ENCODE results near the gene GRB2. TPM values are rescaled to one million over a fixed set of nuclear protein-coding genes. Genes with fewer than 3 reads are reported as not detected.
A peak's percentile ranks its signal among the peaks of the same experiment; 100 is the strongest.

GRB2 gene
- total and polyA plus RNA-seq, 10 of the 15 experiments (the other 5 are each of a cell fraction or from before 2014, with no cell fraction given), result 113 to 268 (median 158) TPM

DNA sequence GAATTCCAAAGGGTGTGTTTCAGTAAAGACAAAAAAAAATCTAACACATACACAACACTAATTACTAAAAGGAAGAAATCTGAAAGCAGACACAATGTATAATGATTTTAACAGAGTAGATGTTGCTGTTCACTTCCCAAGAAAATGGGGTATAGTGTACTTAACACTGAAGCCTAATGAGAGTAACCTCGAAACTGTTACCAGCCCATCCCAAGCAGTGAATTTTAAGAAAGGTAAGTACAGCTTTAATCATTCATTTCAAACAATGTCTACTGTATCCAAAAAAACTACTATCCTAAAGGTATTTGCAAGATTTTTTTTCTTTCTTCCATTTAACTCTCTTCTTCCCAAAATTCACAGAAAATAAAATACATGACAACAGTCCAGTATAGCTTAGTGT lies 8.3 kb downstream of the GRB2 start (continued):
- no peak for TF ChIP-seq SP1 (IDR thresholded peaks at IDR 0.05; ENCODE audit: low read depth, low read length)
- no peak for TF ChIP-seq GABPA (IDR thresholded peaks at IDR 0.05; ENCODE audit: low read depth)
- TF ChIP-seq USF1 (IDR thresholded peaks at IDR 0.05; ENCODE audit: borderline replicate concordance, extremely low read length, insufficient read depth, low read depth, low read length), result no peak
- no peak for TF ChIP-seq CHD4 (IDR thresholded peaks at IDR 0.05)
- no peak for TF ChIP-seq JUNB (IDR thresholded peaks at IDR 0.05)

DNA sequence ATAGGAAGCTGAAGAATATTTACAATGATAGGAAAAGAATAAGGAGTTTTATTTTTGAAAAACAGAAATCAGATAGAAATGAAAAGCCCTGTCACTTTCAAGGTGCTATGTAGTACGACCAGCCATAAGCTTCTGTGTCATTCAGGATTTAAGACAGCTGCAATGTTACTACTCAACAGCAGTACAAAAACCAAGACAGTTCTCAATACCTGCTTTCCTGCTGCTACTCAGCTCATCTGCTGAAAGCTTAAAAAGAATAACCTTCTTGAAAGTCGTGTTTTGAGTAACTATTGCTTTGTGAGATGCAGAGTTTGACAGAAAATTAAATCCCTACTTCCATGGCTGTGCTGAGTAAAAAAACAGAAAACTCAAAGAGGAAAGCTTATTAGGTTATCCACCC lies 8.7 kb downstream of the GRB2 start:
- Histone ChIP-seq H3K9ac (ENCODE audit: control insufficient read depth, insufficient read depth, low read length) (no peak overlapping the region), H3K36me3 (ENCODE audit: control insufficient read depth in 2 of 2, insufficient read depth in 2 of 2, low read length in 1 of 2) (peaks cover 3 to 8% of the 10 kb centered on the region in 2 experiments; a peak in 3 of 4 replicates), H3K4me1 (ENCODE audit: control insufficient read depth, insufficient read depth, low read length) (peaks cover 29% of the 10 kb centered on the region), H3K4me3 (peak overlapping the region; percentile 77), H4K20me1 (ENCODE audit: control insufficient read depth, insufficient read depth) (peaks cover 27% of the 10 kb centered on the region), H3K79me2 (ENCODE audit: control insufficient read depth, insufficient read depth, low read length) (peaks cover 98% of the 10 kb centered on the region), H3K27me3 (replicated peaks in 1 of 2; ENCODE audit: control insufficient read depth in 2 of 2, insufficient read depth in 2 of 2, low read length in 1 of 2) (no peaks in the 10 kb centered on the region), H3K9me3 (replicated peaks; ENCODE audit: control insufficient read depth, insufficient read depth, low read length) (no peaks in the 10 kb centered on the region), H3K4me2 (ENCODE audit: control insufficient read depth, insufficient read depth) (peak overlapping the region; percentile 98), H2AFZ (ENCODE audit: control insufficient read depth, low read depth, low read length) (no peak overlapping the region), H3K27ac (ENCODE audit: control insufficient read depth, insufficient read depth) (no peak overlapping the region)
- intact Hi-C loops (cut with micrococcal nuclease; ENCODE audit: unreplicated experiment), result no loop called here
- ChIA-PET CTCF (interaction anchor here (0.6 to 7.3 kb wide), 18 partner anchors 9 to 247 kb away, joined by 3 to 69 read pairs (median 4); partner anchors contain the start of genes GRB2 and SLC25A19), POLR2A (interaction anchor here (0.5 to 5.4 kb wide), 24 partner anchors 9 to 312 kb away, joined by 3 to 44 read pairs (median 4); partner anchors contain the start of gene GRB2), SMC1A (ENCODE audit: uncharacterized antibody, unreplicated experiment) (interaction anchor here (0.7 to 9.6 kb wide), 22 partner anchors 9 to 136 kb away, joined by 3 to 115 read pairs (median 4); partner anchors contain the start of genes GGA3, GRB2, MRPS7 and SLC25A19), RAD21 (ENCODE audit: unreplicated experiment) (interaction anchor here (1.0 to 3.3 kb wide), 16 partner anchors 9 to 126 kb away, joined by 3 to 22 read pairs (median 8); partner anchors contain the start of genes GRB2, MIF4GD and SLC25A19)
- in situ Hi-C loops (cut with MboI), result no loop called here
- FAIRE-seq (peak; percentile 70), DNase-seq (ENCODE audit: low read depth, low spot score) (no peak), ATAC-seq (peak; percentile 42)
- BruUV-seq (replicated peaks), result no TSS peak
- WGBS (ENCODE audit: insufficient coverage, insufficient replicate concordance, low lambda C conversion rate, missing lambda C conversion rate), result 0% methylated on average over 2 of the region's 2 CpGs
- TF ChIP-seq ZNF24 (IDR thresholded peaks at IDR 0.05), result no peak
- TF ChIP-seq, protein P1, sequence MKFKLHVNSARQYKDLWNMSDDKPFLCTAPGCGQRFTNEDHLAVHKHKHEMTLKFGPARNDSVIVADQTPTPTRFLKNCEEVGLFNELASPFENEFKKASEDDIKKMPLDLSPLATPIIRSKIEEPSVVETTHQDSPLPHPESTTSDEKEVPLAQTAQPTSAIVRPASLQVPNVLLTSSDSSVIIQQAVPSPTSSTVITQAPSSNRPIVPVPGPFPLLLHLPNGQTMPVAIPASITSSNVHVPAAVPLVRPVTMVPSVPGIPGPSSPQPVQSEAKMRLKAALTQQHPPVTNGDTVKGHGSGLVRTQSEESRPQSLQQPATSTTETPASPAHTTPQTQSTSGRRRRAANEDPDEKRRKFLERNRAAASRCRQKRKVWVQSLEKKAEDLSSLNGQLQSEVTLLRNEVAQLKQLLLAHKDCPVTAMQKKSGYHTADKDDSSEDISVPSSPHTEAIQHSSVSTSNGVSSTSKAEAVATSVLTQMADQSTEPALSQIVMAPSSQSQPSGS (IDR thresholded peaks at IDR 0.05; ENCODE audit: low read length), result 0 out of 2 replicates have a peak, but pooled peaks have one; percentile 24
- TF ChIP-seq USF2 (IDR thresholded peaks at IDR 0.05; ENCODE audit: borderline replicate concordance, low read depth, low read length), result no peak
- no peak for TF ChIP-seq RB1 (IDR thresholded peaks at IDR 0.05; ENCODE audit: borderline replicate concordance)
- no peak for TF ChIP-seq ZNF274 (IDR thresholded peaks at IDR 0.05; ENCODE audit: insufficient read depth, insufficient read length)
- no peak for TF ChIP-seq MAX (IDR thresholded peaks at IDR 0.05; ENCODE audit: low read depth, low read length)
- TF ChIP-seq NFIC (IDR thresholded peaks at IDR 0.05; ENCODE audit: low read depth, low read length), result no peak
- TF ChIP-seq, protein P2, sequence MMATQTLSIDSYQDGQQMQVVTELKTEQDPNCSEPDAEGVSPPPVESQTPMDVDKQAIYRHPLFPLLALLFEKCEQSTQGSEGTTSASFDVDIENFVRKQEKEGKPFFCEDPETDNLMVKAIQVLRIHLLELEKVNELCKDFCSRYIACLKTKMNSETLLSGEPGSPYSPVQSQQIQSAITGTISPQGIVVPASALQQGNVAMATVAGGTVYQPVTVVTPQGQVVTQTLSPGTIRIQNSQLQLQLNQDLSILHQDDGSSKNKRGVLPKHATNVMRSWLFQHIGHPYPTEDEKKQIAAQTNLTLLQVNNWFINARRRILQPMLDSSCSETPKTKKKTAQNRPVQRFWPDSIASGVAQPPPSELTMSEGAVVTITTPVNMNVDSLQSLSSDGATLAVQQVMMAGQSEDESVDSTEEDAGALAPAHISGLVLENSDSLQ (IDR thresholded peaks at IDR 0.05), result peak; percentile 41; the same call in 1 of the 2 replicates
- TF ChIP-seq CEBPB (IDR thresholded peaks at IDR 0.05; ENCODE audit: borderline replicate concordance in 1 of 2, low read depth in 2 of 2, low read length in 2 of 2), result no peak
- TF ChIP-seq RBBP5 (conservative IDR thresholded peaks at IDR 0.05), result no peak
- TF ChIP-seq SMC3 (IDR thresholded peaks at IDR 0.05; ENCODE audit: borderline replicate concordance, low read length), result no peak
- TF ChIP-seq, protein P3, sequence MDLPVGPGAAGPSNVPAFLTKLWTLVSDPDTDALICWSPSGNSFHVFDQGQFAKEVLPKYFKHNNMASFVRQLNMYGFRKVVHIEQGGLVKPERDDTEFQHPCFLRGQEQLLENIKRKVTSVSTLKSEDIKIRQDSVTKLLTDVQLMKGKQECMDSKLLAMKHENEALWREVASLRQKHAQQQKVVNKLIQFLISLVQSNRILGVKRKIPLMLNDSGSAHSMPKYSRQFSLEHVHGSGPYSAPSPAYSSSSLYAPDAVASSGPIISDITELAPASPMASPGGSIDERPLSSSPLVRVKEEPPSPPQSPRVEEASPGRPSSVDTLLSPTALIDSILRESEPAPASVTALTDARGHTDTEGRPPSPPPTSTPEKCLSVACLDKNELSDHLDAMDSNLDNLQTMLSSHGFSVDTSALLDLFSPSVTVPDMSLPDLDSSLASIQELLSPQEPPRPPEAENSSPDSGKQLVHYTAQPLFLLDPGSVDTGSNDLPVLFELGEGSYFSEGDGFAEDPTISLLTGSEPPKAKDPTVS (IDR thresholded peaks at IDR 0.05; ENCODE audit: low read depth, low read length), result no peak

All from GM12878 (cell line).